Hepatocyte (in vitro differentiated cells): ENCODE data around the gene IFNA5. TPM values are rescaled to one million over a fixed set of nuclear protein-coding genes. Genes with fewer than 3 reads are reported as not detected.

Experiments used
- DNase-seq: peaks from one replicate; pipeline ENCODE4 v3.0.0-alpha.2; 2016; ENCODE audit warnings: low spot score
- H2AFZ ChIP-seq: fragments of 200-600 bp; sonication (generic); 2 replicates; pipeline ENCODE4 v1.6.0; 2016; ENCODE audit warnings: antibody characterized with exemption, mild to moderate bottlenecking
- H3K27ac ChIP-seq: fragments of 200-600 bp; sonication (generic); 2 replicates; pipeline ENCODE4 v1.5.1; 2016; ENCODE audit warnings: mild to moderate bottlenecking
- H3K27me3 ChIP-seq: fragments of 200-600 bp; sonication (generic); 2 replicates; pipeline ENCODE4 v1.6.1; 2016
- H3K36me3 ChIP-seq: fragments of 200-600 bp; sonication (generic); replicated peaks from 2 replicates; pipeline ENCODE4 v1.5.1; 2016; ENCODE audit warnings: low read depth; ENCODE audit not compliant: insufficient read depth
- H3K4me1 ChIP-seq: fragments of 200-600 bp; sonication (generic); 2 replicates; pipeline ENCODE4 v1.5.1; 2016; ENCODE audit warnings: mild to moderate bottlenecking, moderate library complexity; ENCODE audit not compliant: insufficient read depth
- H3K4me2 ChIP-seq: fragments of 200-600 bp; sonication (generic); 2 replicates; pipeline ENCODE4 v1.6.0; 2016
- H3K4me3 ChIP-seq: fragments of 200-600 bp; sonication (generic); 2 replicates; pipeline ENCODE4 v1.5.1; 2016; ENCODE audit warnings: mild to moderate bottlenecking
- H3K79me2 ChIP-seq: fragments of 200-600 bp; sonication (generic); 2 replicates; pipeline ENCODE4 v1.6.0; 2017; ENCODE audit warnings: mild to moderate bottlenecking
- H3K9me2 ChIP-seq: fragments of 200-600 bp; sonication (generic); replicated peaks from 2 replicates; pipeline ENCODE4 v1.6.0; 2017; ENCODE audit warnings: mild to moderate bottlenecking; ENCODE audit not compliant: insufficient read depth
- H3K9me3 ChIP-seq: fragments of 200-600 bp; sonication (generic); 2 replicates; pipeline ENCODE4 v1.5.1; 2016; ENCODE audit warnings: low read depth, mild to moderate bottlenecking
- H4K20me1 ChIP-seq: fragments of 200-600 bp; sonication (generic); 2 replicates; pipeline ENCODE4 v1.6.0; 2016; ENCODE audit warnings: mild to moderate bottlenecking; ENCODE audit not compliant: insufficient read depth, poor library complexity, severe bottlenecking
- CTCF ChIP-seq: fragments of 200-600 bp; sonication (generic); IDR thresholded peaks from 2 replicates; pipeline ENCODE4 v1.5.1; 2016; ENCODE audit warnings: antibody characterized with exemption, mild to moderate bottlenecking; ENCODE audit not compliant: poor library complexity
- EZH2 ChIP-seq: fragments of 200-600 bp; sonication (generic); IDR thresholded peaks from 2 replicates; pipeline ENCODE4 v1.6.1; 2016; ENCODE audit warnings: antibody characterized with exemption, mild to moderate bottlenecking, borderline replicate concordance
- EZH2phosphoT487 ChIP-seq: fragments of 200-600 bp; sonication (generic); IDR thresholded peaks from one replicate; pipeline ENCODE4 v1.6.1; 2018; ENCODE audit warnings: antibody characterized with exemption, mild to moderate bottlenecking, low read depth, moderate library complexity; ENCODE audit not compliant: unreplicated experiment, severe bottlenecking
- WGBS: methylation state at CpG from one replicate; pipeline ENCODE4 v1.1.6; 2016; ENCODE audit warnings: low lambda C conversion rate; ENCODE audit errors: missing lambda C conversion rate; 5-methylcytosine and 5-hydroxymethylcytosine counted together
- polyA plus RNA-seq: library from polyadenylated mRNA; unstranded; fragments of >200 nt; fragmentation: Nextera tagmentation; extraction: Ambion mirVana; gene quantifications from 2 replicates; pipeline ENCODE4 v1.2.1, GENCODE V29; 2016
- total RNA-seq: library from RNA; depleted of rRNA; stranded (reverse); fragments of >200 nt; gene quantifications from 2 replicates; pipeline ENCODE4 v1.2.3, GENCODE V29; 2014

The IFNA5 gene
- total and polyA plus RNA-seq, 2 experiments from 2014 or later: not detected

GRCh38 chr9:21317956-21318923, 13.1 kb upstream of the IFNA5 start:
- H3K9me2 ChIP-seq: no peaks in the 10 kb centered on the region
- H3K4me3 ChIP-seq: no peak overlapping the region
- H3K27me3 ChIP-seq: peaks cover 3% of the 10 kb centered on the region
- 20% methylated on average over 7 of the region's 7 CpGs for WGBS
- no peak overlapping the region for H3K4me2 ChIP-seq
- H4K20me1 ChIP-seq: no peaks in the 10 kb centered on the region
- H3K4me1 ChIP-seq: no peaks in the 10 kb centered on the region
- peak; percentile 69 for DNase-seq
- no peak overlapping the region for H3K27ac ChIP-seq
- no peaks in the 10 kb centered on the region for H3K79me2 ChIP-seq
- no peak overlapping the region for H2AFZ ChIP-seq
- H3K9me3 ChIP-seq: no peaks in the 10 kb centered on the region
- no peak for TF ChIP-seq EZH2
- peak; percentile 88 for TF ChIP-seq CTCF
- no peaks in the 10 kb centered on the region for H3K36me3 ChIP-seq

GRCh38 chr9:21316860-21317259, 11.7 kb upstream of the IFNA5 start:
- TF ChIP-seq CTCF (no peak), EZH2phosphoT487 (no peak), EZH2 (no peak)
- no peaks in the 10 kb centered on the region for H3K79me2 ChIP-seq
- H3K36me3 ChIP-seq: no peaks in the 10 kb centered on the region
- H3K9me3 ChIP-seq: no peaks in the 10 kb centered on the region
- H3K4me2 ChIP-seq: no peak overlapping the region
- H3K4me1 ChIP-seq: no peaks in the 10 kb centered on the region
- WGBS: 32% methylated on average over 3 of the region's 3 CpGs
- H4K20me1 ChIP-seq: no peaks in the 10 kb centered on the region
- DNase-seq: peak; percentile 10
- H3K27me3 ChIP-seq: peaks cover 3% of the 10 kb centered on the region
- no peak overlapping the region for H3K27ac ChIP-seq
- H3K4me3 ChIP-seq: no peak overlapping the region
- no peak overlapping the region for H2AFZ ChIP-seq
- H3K9me2 ChIP-seq: no peaks in the 10 kb centered on the region

GRCh38 chr9:21316032-21316842, 11.1 kb upstream of the IFNA5 start:
- Histone ChIP-seq H3K27me3 (peaks cover 3% of the 10 kb centered on the region), H3K79me2 (no peaks in the 10 kb centered on the region), H2AFZ (no peak overlapping the region), H3K36me3 (no peaks in the 10 kb centered on the region), H4K20me1 (no peaks in the 10 kb centered on the region), H3K9me2 (no peaks in the 10 kb centered on the region), H3K4me3 (no peak overlapping the region), H3K9me3 (no peaks in the 10 kb centered on the region), H3K4me2 (no peak overlapping the region), H3K27ac (no peak overlapping the region), H3K4me1 (no peaks in the 10 kb centered on the region)
- TF ChIP-seq EZH2phosphoT487 (no peak), CTCF (no peak), EZH2 (no peak)
- DNase-seq: no peak
- 69% methylated on average over 8 of the region's 8 CpGs for WGBS
